NCI-H2107 treated with DMSO at 0.1 percent for 48 hours (cell line): ENCODE data around the gene GTF3C5.

ENCODE experiments used
- DNase-seq: peaks from one replicate; lab custom pipeline; 2025; ENCODE audit not compliant: unreplicated experiment; lab: John Stamatoyannopoulos, UW

The GTF3C5 gene

GRCh38 chr9:133106511-133107244 lies 75.9 kb downstream of the GTF3C5 start:
- no peak for DNase-seq

DNA sequence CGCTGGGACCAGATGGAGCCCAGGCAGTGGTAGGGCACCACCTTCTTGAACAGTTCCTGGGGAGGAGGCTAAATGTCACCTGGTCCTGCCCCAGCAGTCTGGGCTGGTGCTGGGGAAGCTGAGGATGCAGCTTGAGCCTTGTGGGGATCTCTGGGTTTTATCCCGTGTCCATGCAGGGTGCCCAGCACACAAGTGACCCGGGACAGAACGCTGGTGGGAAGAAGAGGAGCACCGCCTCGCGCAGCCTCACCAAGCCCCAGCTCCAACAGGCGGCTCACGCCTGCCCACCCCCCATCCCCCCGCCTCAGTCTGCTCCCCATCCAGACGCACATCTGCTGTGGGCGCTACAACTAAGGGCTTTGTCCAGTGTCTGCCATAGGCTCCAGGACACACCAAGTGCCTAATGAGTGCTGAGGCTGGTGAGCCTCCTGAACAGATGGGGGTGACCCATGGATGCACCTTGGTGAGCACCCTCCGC lies 76.5 kb downstream of the GTF3C5 start:
- DNase-seq = no peak
